ENCODE data around the gene KCNH1. TPM values are rescaled to one million over a fixed set of nuclear protein-coding genes. Genes with fewer than 3 reads are reported as not detected.

Gene KCNH1
- total and polyA plus RNA-seq, 9 of the 15 experiments (the other 6 are each of a cell fraction or from before 2014, with no cell fraction given): not detected

DNA sequence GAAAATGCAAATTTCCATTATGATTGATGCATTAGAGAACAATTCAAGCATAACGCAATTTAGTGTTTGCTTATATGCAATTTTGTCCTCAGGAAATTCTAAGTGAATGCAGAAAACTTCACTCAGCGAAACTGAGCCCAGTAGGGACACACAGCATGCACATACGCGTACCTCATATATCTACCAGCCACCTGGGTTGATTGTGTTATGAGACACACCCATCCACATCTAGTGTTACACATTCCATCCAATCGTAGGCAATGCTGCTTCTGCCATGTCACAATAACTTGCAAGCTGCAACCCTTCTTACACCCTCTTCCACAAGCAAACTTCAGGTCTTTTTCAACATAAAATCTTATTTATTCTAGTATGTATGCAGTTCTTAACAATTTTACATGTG lies 492.4 kb downstream of the KCNH1 start (continued):
- TF ChIP-seq, protein P1, sequence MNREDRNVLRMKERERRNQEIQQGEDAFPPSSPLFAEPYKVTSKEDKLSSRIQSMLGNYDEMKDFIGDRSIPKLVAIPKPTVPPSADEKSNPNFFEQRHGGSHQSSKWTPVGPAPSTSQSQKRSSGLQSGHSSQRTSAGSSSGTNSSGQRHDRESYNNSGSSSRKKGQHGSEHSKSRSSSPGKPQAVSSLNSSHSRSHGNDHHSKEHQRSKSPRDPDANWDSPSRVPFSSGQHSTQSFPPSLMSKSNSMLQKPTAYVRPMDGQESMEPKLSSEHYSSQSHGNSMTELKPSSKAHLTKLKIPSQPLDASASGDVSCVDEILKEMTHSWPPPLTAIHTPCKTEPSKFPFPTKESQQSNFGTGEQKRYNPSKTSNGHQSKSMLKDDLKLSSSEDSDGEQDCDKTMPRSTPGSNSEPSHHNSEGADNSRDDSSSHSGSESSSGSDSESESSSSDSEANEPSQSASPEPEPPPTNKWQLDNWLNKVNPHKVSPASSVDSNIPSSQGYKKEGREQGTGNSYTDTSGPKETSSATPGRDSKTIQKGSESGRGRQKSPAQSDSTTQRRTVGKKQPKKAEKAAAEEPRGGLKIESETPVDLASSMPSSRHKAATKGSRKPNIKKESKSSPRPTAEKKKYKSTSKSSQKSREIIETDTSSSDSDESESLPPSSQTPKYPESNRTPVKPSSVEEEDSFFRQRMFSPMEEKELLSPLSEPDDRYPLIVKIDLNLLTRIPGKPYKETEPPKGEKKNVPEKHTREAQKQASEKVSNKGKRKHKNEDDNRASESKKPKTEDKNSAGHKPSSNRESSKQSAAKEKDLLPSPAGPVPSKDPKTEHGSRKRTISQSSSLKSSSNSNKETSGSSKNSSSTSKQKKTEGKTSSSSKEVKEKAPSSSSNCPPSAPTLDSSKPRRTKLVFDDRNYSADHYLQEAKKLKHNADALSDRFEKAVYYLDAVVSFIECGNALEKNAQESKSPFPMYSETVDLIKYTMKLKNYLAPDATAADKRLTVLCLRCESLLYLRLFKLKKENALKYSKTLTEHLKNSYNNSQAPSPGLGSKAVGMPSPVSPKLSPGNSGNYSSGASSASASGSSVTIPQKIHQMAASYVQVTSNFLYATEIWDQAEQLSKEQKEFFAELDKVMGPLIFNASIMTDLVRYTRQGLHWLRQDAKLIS (CRISPR knock-in tag; IDR thresholded peaks at IDR 0.05): no peak
- TF ChIP-seq PHF8 (IDR thresholded peaks at IDR 0.05; ENCODE audit: borderline replicate concordance, low read length): no peak
- TF ChIP-seq ZNF12 (CRISPR knock-in tag; IDR thresholded peaks at IDR 0.05): no peak
- no peak for TF ChIP-seq NFE2 (IDR thresholded peaks at IDR 0.05; ENCODE audit: low read depth)
- no peak for TF ChIP-seq TBP (optimal IDR thresholded peaks at IDR 0.05; ENCODE audit: low read depth, low read length)

DNA sequence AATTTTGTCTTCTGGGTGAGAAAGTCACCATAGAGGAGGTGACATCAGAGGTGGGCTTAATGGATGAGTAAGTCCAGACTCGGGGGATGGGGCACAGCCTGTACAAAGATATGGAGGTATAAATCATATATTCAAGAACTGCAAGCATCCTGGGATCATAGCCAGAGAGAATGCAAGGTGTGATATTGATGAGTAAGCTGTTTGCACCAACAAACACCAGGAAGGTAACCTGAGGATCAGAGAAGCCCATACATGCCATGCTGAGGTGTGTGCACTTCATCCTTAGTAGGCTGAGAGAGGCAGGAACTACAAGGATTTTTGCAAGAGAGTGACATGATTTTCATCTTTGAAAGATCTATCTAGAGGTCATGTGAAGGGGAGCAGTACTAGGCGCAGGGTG lies 498.8 kb downstream of the KCNH1 start:
- Histone ChIP-seq H3K9ac (ENCODE audit: insufficient read depth in 1 of 2, low read depth in 2 of 2, low read length in 2 of 2) (no peak overlapping the region), H3K36me3 (ENCODE audit: control insufficient read depth, insufficient read depth, low read length) (no peaks in the 10 kb centered on the region), H3K9me3 (replicated peaks; ENCODE audit: control insufficient read depth, insufficient read depth, low read depth, low read length) (no peaks in the 10 kb centered on the region), H3K4me2 (ENCODE audit: insufficient read depth, low read length) (no peak overlapping the region), H3K4me3 (no peak overlapping the region), H3K27ac (ENCODE audit: extremely low read depth, low read depth, low read length) (no peak overlapping the region), H3K27me3 (ENCODE audit: control insufficient read depth in 2 of 2, insufficient read depth in 2 of 2, low read length in 2 of 2) (no peaks in the 10 kb centered on the region; a peak in 1 of 5 replicates), H3K9me1 (ENCODE audit: control insufficient read depth, insufficient read depth, low read length) (no peaks in the 10 kb centered on the region), H4K20me1 (replicated peaks; ENCODE audit: control insufficient read depth, insufficient read depth, low read length) (no peaks in the 10 kb centered on the region), H3K79me2 (ENCODE audit: control insufficient read depth, insufficient read depth, low read length) (no peaks in the 10 kb centered on the region), H3K4me1 (replicated peaks in 1 of 2; ENCODE audit: control insufficient read depth in 2 of 2, insufficient read depth in 2 of 2, low read length in 2 of 2) (no peaks in the 10 kb centered on the region), H2AFZ (ENCODE audit: low read depth, low read length) (no peak overlapping the region)
- DNase-seq (ENCODE audit: extremely low read depth in 1 of 4, low spot score in 3 of 4): no peak
- in situ Hi-C loops (cut with MboI): no loop called here
- ATAC-seq: no peak
- no TSS peak for BruUV-seq (replicated peaks)
- POLR2A ChIA-PET: no interaction called here
- CTCF ChIA-PET (ENCODE audit: low intra/inter-chr PET ratio): no interaction called here
- FAIRE-seq: no peak
- TF ChIP-seq, protein P2, sequence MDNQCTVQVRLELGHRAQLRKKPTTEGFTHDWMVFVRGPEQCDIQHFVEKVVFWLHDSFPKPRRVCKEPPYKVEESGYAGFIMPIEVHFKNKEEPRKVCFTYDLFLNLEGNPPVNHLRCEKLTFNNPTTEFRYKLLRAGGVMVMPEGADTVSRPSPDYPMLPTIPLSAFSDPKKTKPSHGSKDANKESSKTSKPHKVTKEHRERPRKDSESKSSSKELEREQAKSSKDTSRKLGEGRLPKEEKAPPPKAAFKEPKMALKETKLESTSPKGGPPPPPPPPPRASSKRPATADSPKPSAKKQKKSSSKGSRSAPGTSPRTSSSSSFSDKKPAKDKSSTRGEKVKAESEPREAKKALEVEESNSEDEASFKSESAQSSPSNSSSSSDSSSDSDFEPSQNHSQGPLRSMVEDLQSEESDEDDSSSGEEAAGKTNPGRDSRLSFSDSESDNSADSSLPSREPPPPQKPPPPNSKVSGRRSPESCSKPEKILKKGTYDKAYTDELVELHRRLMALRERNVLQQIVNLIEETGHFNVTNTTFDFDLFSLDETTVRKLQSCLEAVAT (IDR thresholded peaks at IDR 0.05): no peak
- peak; percentile 50; the same call in 1 of the 2 replicates for TF ChIP-seq ZNF316 (IDR thresholded peaks at IDR 0.05)
- TF ChIP-seq C11orf30 (IDR thresholded peaks at IDR 0.05; ENCODE audit: low read depth): peak; percentile 13; the same call in 1 of the 2 replicates
- TF ChIP-seq MAFG (tag; conservative IDR thresholded peaks at IDR 0.05): 0 out of 2 replicates have a peak, but pooled peaks have one; percentile 9
- no peak for TF ChIP-seq POLR3G (IDR thresholded peaks at IDR 0.05; ENCODE audit: extremely low read depth, insufficient read length, insufficient replicate concordance)
- peak; percentile 8; the same call in 1 of the 2 replicates for TF ChIP-seq MAFF (IDR thresholded peaks at IDR 0.05; ENCODE audit: low read length)
- intact Hi-C loops (cut with micrococcal nuclease): no loop called here
- WGBS (ENCODE audit: insufficient coverage, low coverage, missing lambda C conversion rate): 0% methylated on average over 2 of the region's 2 CpGs
